H9 (cell line): ENCODE data around the gene RASGRF1. TPM values are rescaled to one million over a fixed set of nuclear protein-coding genes. Genes with fewer than 3 reads are reported as not detected.

Experiments
- DNase-seq: peaks from one replicate; pipeline ENCODE4 v3.0.0-alpha.2; 2017
- H2AFZ ChIP-seq: one replicate; pipeline ENCODE4 v1.6.1; 2013; ENCODE audit warnings: mild to moderate bottlenecking, low read length, control low read depth, moderate library complexity
- H2AK5ac ChIP-seq: 2 replicates; pipeline ENCODE4 v1.6.1; 2013; ENCODE audit warnings: low read length, control low read depth, mixed read lengths; ENCODE audit not compliant: insufficient read length
- H2BK120ac ChIP-seq: one replicate; pipeline ENCODE4 v1.6.1; 2013; ENCODE audit warnings: low read depth, mild to moderate bottlenecking, low read length, control low read depth, inconsistent platforms; ENCODE audit not compliant: poor library complexity, severe bottlenecking
- H2BK12ac ChIP-seq: 2 replicates; pipeline ENCODE4 v1.6.1; 2013; ENCODE audit warnings: low read length, control low read depth, mixed read lengths, low read depth; ENCODE audit not compliant: insufficient read length
- H2BK15ac ChIP-seq: 2 replicates; pipeline ENCODE4 v1.6.1; 2013; ENCODE audit warnings: low read depth, low read length, control low read depth
- H2BK20ac ChIP-seq: one replicate; pipeline ENCODE4 v1.6.1; 2013; ENCODE audit warnings: low read depth, mild to moderate bottlenecking, low read length, control low read depth, inconsistent platforms; ENCODE audit not compliant: poor library complexity, severe bottlenecking
- H2BK5ac ChIP-seq: 2 replicates; pipeline ENCODE4 v1.6.1; 2013; ENCODE audit warnings: low read length, control low read depth, mixed read lengths; ENCODE audit not compliant: insufficient read length
- H3K14ac ChIP-seq: 2 replicates; pipeline ENCODE4 v1.6.1; 2013; ENCODE audit warnings: low read length, control low read depth; ENCODE audit not compliant: insufficient read depth
- H3K18ac ChIP-seq: 2 replicates; pipeline ENCODE4 v1.6.1; 2013; ENCODE audit warnings: low read depth, mild to moderate bottlenecking, mixed read lengths, low read length, control low read depth; ENCODE audit not compliant: insufficient read length
- H3K23ac ChIP-seq: 2 replicates; pipeline ENCODE4 v1.6.1; 2013; ENCODE audit warnings: low read length, control low read depth, mixed read lengths, low read depth; ENCODE audit not compliant: insufficient read length
- H3K23me2 ChIP-seq: 2 replicates; pipeline ENCODE4 v1.6.1; 2013; ENCODE audit warnings: low read depth, mild to moderate bottlenecking, mixed read lengths, low read length, control low read depth; ENCODE audit not compliant: insufficient read length, poor library complexity, severe bottlenecking
- H3K27ac ChIP-seq: 2 replicates; pipeline ENCODE4 v1.5.1; 2013; ENCODE audit warnings: low read length, control low read depth, mixed read lengths, low read depth; ENCODE audit not compliant: insufficient read length
- H3K27me3 ChIP-seq: 2 replicates; pipeline ENCODE4 v1.6.1; 2013; ENCODE audit warnings: low read length, control low read depth, inconsistent platforms; ENCODE audit not compliant: insufficient read depth
- H3K4ac ChIP-seq: 2 replicates; pipeline ENCODE4 v1.6.1; 2013; ENCODE audit warnings: low read depth, mild to moderate bottlenecking, control low read depth, inconsistent platforms, low read length, moderate library complexity
- H3K4me1 ChIP-seq: 2 replicates; pipeline ENCODE4 v1.6.1; 2013; ENCODE audit warnings: low read length, control low read depth, inconsistent platforms; ENCODE audit not compliant: insufficient read depth
- H3K4me2 ChIP-seq: 2 replicates; pipeline ENCODE4 v1.6.1; 2013; ENCODE audit warnings: low read length, control low read depth, mixed read lengths; ENCODE audit not compliant: insufficient read length, insufficient read depth
- H3K56ac ChIP-seq: 2 replicates; pipeline ENCODE4 v1.6.1; 2013; ENCODE audit warnings: low read depth, mild to moderate bottlenecking, mixed read lengths, low read length, control low read depth; ENCODE audit not compliant: insufficient read length
- H3K79me1 ChIP-seq: 2 replicates; pipeline ENCODE4 v1.6.1; 2013; ENCODE audit warnings: low read depth, mild to moderate bottlenecking, moderate library complexity, low read length, control low read depth, inconsistent platforms; ENCODE audit not compliant: insufficient read depth, poor library complexity, severe bottlenecking
- H3K79me2 ChIP-seq: 2 replicates; pipeline ENCODE4 v1.6.1; 2013; ENCODE audit warnings: low read length, control low read depth, inconsistent platforms; ENCODE audit not compliant: insufficient read depth
- H3K9ac ChIP-seq: 2 replicates; pipeline ENCODE4 v1.6.1; 2013; ENCODE audit warnings: low read length, control low read depth, mixed read lengths; ENCODE audit not compliant: insufficient read length; ENCODE audit errors: extremely low read depth
- H3K9me3 ChIP-seq: one replicate; pipeline ENCODE4 v1.6.1; 2013; ENCODE audit warnings: low read depth, low read length, inconsistent platforms; ENCODE audit not compliant: control insufficient read depth
- H3T11ph ChIP-seq: one replicate; pipeline ENCODE4 v1.6.1; 2013; ENCODE audit warnings: mild to moderate bottlenecking, low read length, control low read depth, inconsistent platforms
- H4K20me1 ChIP-seq: one replicate; pipeline ENCODE4 v1.6.1; 2013; ENCODE audit not compliant: control insufficient read depth, insufficient read length, insufficient read depth
- H4K5ac ChIP-seq: 2 replicates; pipeline ENCODE4 v1.6.1; 2013; ENCODE audit warnings: low read depth, mild to moderate bottlenecking, mixed read lengths, low read length, control low read depth; ENCODE audit not compliant: insufficient read length
- H4K8ac ChIP-seq: replicated peaks from 2 replicates; pipeline ENCODE4 v1.6.1; 2013; ENCODE audit warnings: low read length, control low read depth, mixed read lengths, low read depth; ENCODE audit not compliant: insufficient read length
- H4K91ac ChIP-seq: 2 replicates; pipeline ENCODE4 v1.6.1; 2013; ENCODE audit warnings: low read depth, mild to moderate bottlenecking, moderate library complexity, mixed read lengths, low read length, control low read depth; ENCODE audit not compliant: insufficient read length
- H3K27ac Mint-ChIP-seq, 3 experiments: 2 replicates in 2 of 3; 3 replicates in 1 of 3; pipeline ENCODE4 v1.8.0; 2020 to 2021; ENCODE audit warnings: mixed read lengths in 3 of 3, mild to moderate bottlenecking in 1 of 3, moderate library complexity in 1 of 3
- H3K27me3 Mint-ChIP-seq: 2 replicates; pipeline ENCODE4 v1.8.0; 2021; ENCODE audit warnings: low read depth, mild to moderate bottlenecking, moderate library complexity, mixed read lengths
- H3K36me3 Mint-ChIP-seq, 3 experiments: 2 replicates in 2 of 3; 3 replicates in 1 of 3; pipeline ENCODE4 v1.8.0; 2020 to 2021; ENCODE audit warnings: low read depth in 3 of 3, mixed read lengths in 3 of 3; ENCODE audit not compliant: insufficient read depth in 1 of 3
- H3K4me1 Mint-ChIP-seq, 2 experiments: 2 replicates each; pipeline ENCODE4 v1.8.0; 2020; ENCODE audit warnings: mixed read lengths in 2 of 2
- H3K4me3 Mint-ChIP-seq, 2 experiments: 2 replicates in 1 of 2; 3 replicates in 1 of 2; pipeline ENCODE4 v1.8.0; 2020 to 2021; ENCODE audit warnings: mild to moderate bottlenecking in 2 of 2, mixed read lengths in 2 of 2, moderate library complexity in 1 of 2
- H3K9me3 Mint-ChIP-seq, 2 experiments: 2 replicates in 1 of 2; 3 replicates in 1 of 2; pipeline ENCODE4 v1.8.0; 2020; ENCODE audit warnings: mild to moderate bottlenecking in 2 of 2, mixed read lengths in 2 of 2, moderate library complexity in 1 of 2
- WGBS: extraction: QIAGEN DNeasy Blood & Tissue Kit; methylation state at CpG from one replicate; pipeline ENCODE4 v1.1.7; 2013; ENCODE audit warnings: missing lambda C conversion rate, low lambda C conversion rate, mixed read lengths; ENCODE audit not compliant: insufficient read length; ENCODE audit errors: extremely low coverage; 5-methylcytosine and 5-hydroxymethylcytosine counted together
- total RNA-seq: library from RNA; stranded (reverse); gene quantifications from 2 replicates; pipeline ENCODE4 v1.2.1, GENCODE V29; 2021
- TF ChIP-seq, protein P1 (sequence below): fragments of 200-600 bp; sonication (generic); conservative IDR thresholded peaks from 3 replicates; pipeline ENCODE4 v1.8.0; 2021; ENCODE audit warnings: antibody characterized with exemption, mild to moderate bottlenecking

The RASGRF1 gene
- total RNA-seq, 1 experiment from 2014 or later, result 0.48 TPM

DNA sequence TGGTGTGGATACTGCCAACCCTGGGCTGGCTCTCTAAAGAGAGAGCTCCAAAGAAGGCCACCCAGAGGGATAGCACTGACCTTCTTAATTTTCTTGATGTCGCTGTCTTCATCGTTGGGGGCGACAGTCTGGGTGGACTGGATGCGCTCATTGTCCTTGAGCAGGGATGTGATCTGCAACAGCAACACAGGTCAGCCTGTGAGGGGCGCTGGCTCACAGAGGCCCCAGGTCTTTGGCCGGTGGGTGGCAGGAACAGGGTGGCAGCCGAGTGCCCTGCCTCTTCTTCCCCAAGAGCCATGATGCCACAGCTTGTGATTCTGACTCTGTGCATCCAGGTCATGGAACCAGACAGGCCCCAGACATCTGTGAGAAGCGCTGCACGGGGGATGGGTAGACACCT lies 41.2 kb downstream of the RASGRF1 start:
- H4K20me1 ChIP-seq, result no peaks in the 10 kb centered on the region
- no peak overlapping the region for H2BK15ac ChIP-seq
- no peak overlapping the region for H2BK120ac ChIP-seq
- H3K4ac ChIP-seq, result no peak overlapping the region
- H2AK5ac ChIP-seq, result no peak overlapping the region
- H4K5ac ChIP-seq, result no peak overlapping the region
- H3K4me3 Mint-ChIP-seq, result no peak overlapping the region
- H3K79me2 ChIP-seq, result no peaks in the 10 kb centered on the region
- H3K79me1 ChIP-seq, result no peaks in the 10 kb centered on the region
- no peaks in the 10 kb centered on the region for H3K9me3 Mint-ChIP-seq
- H3K9ac ChIP-seq, result no peak overlapping the region
- TF ChIP-seq, protein P1, sequence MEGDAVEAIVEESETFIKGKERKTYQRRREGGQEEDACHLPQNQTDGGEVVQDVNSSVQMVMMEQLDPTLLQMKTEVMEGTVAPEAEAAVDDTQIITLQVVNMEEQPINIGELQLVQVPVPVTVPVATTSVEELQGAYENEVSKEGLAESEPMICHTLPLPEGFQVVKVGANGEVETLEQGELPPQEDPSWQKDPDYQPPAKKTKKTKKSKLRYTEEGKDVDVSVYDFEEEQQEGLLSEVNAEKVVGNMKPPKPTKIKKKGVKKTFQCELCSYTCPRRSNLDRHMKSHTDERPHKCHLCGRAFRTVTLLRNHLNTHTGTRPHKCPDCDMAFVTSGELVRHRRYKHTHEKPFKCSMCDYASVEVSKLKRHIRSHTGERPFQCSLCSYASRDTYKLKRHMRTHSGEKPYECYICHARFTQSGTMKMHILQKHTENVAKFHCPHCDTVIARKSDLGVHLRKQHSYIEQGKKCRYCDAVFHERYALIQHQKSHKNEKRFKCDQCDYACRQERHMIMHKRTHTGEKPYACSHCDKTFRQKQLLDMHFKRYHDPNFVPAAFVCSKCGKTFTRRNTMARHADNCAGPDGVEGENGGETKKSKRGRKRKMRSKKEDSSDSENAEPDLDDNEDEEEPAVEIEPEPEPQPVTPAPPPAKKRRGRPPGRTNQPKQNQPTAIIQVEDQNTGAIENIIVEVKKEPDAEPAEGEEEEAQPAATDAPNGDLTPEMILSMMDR, result peak; percentile 35; the same call in 2 of the 3 replicates
- H3K18ac ChIP-seq, result no peak overlapping the region
- H3K36me3 Mint-ChIP-seq, result no peaks in the 10 kb centered on the region
- no peak overlapping the region for H2BK20ac ChIP-seq
- no peaks in the 10 kb centered on the region for H3K4me1 Mint-ChIP-seq
- no peak overlapping the region for H2AFZ ChIP-seq
- H2BK12ac ChIP-seq, result no peak overlapping the region
- H3K23ac ChIP-seq, result no peak overlapping the region
- no peak for DNase-seq
- H3K23me2 ChIP-seq, result no peaks in the 10 kb centered on the region
- no peak overlapping the region for H4K8ac ChIP-seq
- H3K27me3 Mint-ChIP-seq, result peaks cover 54% of the 10 kb centered on the region
- H4K91ac ChIP-seq, result no peak overlapping the region
- no peaks in the 10 kb centered on the region for H3K9me3 ChIP-seq
- H3T11ph ChIP-seq, result no peak overlapping the region
- H3K27ac ChIP-seq, result no peak overlapping the region
- no peaks in the 10 kb centered on the region for H3K4me1 ChIP-seq
- no peak overlapping the region for H2BK5ac ChIP-seq
- no peaks in the 10 kb centered on the region for H3K27me3 ChIP-seq
- WGBS, result no CpG with 5 or more reads among the region's 9 CpGs
- H3K56ac ChIP-seq, result no peak overlapping the region
- no peak overlapping the region for H3K14ac ChIP-seq
- no peak overlapping the region for H3K4me2 ChIP-seq
- H3K27ac Mint-ChIP-seq, result no peak overlapping the region; a peak in 1 of 7 replicates
